ENCODE results near the gene CNTN2.

The CNTN2 gene

DNA sequence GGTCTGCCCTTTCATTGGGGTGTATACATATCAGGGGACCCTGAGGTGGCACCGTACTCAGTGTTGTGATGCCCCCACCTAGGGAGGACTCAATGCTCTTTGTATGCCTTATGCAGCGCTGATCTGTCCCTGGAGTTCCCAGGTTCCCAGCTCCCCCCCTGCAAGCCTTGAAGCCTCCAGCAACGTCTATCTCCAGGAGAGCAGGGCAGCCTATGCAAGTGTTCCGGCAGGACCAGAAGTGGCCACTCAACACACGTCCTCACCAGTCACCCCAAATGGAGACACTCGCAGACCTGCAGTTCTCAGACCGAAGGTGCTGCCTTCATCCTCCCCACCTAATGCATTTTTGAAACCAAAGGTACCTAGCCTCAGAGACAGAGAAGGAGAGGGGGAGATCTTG, 25.2 kb upstream of the CNTN2 start:
- no peak for DNase-seq

DNA sequence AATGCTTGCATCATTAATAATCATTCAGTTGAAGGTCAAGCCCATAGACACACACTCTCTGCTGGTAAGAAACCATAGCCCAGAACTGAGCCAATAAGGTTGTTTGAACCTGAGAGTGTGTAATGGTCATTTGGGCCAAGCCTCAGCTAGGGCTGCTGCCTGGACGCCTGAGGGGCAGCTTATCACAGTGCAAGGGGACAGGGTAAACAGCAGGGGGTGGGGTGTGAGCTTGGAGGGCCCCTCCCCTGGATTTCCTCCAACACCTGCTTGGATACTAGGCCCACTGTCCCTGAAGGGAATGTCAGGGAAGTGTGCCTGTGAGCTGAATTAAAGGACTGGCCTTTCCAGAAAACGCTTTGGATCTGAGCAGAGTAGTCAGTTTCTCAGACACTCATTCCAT, 24.6 kb upstream of the CNTN2 start:
- DNase-seq, result no peak

DNA sequence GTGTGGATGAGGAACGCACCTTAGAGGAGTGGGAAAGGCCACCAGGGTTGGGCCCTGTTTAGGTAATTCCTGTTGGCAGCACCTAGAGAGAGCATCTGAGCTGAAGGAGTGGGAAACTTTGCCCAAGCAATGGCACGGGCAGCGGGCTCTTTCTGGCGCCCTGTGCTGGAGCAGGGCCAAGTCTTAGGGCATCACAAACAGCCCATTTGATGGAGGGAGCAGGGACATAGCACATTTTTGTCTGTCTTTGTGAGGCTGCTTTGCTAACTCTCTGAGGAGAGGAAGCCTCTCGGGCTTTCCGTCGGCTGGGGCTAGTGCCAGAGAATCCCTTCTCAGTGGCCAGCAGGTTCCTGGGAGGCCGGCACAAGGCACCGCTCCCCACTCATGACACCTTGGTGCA, 22.5 kb upstream of the CNTN2 start:
- DNase-seq, result no peak

DNA sequence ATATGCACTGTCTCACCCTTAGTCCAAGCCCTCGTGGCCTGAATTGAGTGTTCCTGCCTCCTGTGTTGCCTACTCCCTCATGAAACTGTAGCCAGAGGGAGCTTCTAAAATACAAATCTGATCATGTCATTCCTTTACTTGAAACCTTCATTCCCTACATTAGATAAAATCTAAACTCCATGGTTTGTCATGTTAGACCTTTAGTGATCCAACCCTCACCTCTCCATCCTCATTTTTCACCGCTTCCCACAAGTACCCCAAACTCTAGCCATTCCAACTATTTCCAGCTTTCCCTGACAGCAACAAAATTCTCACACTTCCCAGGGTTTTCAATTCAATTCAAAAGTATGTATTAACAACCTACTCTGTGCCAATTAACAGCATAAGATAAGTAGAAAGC, 18.3 kb upstream of the CNTN2 start:
- DNase-seq, result no peak

GRCh38 chr1:205025239-205025638, 17.8 kb upstream of the CNTN2 start:
- no peak for DNase-seq

DNA sequence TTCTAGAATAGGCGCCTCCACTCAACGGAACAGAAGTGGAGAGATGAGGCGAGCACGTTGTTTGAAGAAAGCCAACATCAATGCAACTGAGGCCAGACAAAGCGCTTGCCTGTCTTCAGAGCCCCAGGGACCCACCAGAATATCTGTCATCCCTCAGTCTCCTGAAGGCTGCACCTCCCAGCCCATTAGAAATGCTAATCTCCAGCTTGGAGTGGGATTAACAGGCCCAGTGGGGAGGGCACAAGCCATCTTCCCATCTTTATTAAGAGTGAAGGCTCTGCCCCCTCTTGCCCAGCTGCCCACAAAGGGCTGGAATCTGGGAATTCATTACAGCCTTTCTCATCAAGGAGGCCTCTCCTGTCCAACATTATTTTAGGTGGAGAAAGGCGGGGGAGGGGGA, 16.8 kb upstream of the CNTN2 start:
- DNase-seq, result no peak

GRCh38 chr1:205028390-205028789, 14.6 kb upstream of the CNTN2 start:
- DNase-seq, result no peak

DNA sequence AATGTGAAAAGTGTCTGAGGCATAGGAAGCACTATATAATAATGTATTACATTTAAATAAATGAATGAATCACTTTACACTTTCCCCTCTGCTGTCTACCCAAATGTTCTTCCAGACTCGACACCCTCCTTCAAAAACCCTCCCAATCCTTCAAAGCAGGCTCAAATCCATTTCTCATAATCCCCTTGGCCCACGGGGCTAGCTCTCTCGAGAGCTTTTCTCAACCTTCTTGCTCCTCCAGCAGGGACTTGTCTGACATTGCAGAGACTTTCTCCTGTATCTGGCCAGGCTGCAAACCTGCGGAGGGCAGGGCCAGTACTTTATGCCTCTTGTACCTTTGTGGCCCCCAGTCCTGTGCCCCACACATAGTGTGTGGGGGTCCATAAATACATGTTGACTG, 14.1 kb upstream of the CNTN2 start:
- no peak for DNase-seq

DNA sequence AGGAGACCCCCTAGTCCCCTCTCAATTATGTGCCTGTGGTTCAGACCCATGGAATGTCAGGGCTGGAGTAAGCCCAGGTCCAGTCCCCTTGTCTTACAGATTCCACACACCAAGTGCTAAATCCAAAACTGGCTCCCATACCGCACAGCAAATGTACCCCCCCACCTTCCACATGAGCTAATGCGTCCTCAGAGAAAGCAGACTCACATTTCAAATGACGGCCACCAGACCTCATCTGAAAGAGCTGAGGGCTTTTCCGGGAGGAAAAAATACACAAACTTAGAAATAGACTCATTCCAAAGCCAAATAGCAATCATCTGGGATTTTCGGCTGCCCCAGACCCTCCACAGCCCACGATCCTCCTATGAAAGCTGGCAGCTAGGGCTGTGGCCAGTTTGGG, 12.8 kb upstream of the CNTN2 start:
- no peak for DNase-seq

DNA sequence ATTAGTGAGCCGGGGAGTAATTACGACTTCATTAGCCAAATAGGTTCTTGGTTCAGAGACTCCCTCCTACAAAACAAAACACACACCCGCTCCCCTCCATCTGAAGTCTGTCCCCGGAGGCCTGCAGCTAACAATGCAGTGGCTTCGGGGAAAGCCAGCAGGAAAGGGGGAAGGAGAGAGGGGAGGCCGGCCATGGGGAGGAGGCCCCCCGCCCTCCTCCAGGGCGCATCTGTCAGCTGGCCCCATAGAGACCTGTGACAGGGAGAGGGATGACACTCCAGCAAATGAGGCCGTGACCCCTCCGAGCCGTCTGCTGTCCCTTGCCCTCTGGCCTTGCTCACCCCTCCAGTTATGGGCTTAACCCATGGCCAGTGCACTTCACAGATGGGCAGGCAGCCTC, 12.1 kb upstream of the CNTN2 start:
- no peak for DNase-seq

- no peak for DNase-seq
Measured at GRCh38 chr1:205032508-205032907, 10.5 kb upstream of the CNTN2 start.

- no peak for DNase-seq
Measured at GRCh38 chr1:205037539-205037938, 5.5 kb upstream of the CNTN2 start.

DNA sequence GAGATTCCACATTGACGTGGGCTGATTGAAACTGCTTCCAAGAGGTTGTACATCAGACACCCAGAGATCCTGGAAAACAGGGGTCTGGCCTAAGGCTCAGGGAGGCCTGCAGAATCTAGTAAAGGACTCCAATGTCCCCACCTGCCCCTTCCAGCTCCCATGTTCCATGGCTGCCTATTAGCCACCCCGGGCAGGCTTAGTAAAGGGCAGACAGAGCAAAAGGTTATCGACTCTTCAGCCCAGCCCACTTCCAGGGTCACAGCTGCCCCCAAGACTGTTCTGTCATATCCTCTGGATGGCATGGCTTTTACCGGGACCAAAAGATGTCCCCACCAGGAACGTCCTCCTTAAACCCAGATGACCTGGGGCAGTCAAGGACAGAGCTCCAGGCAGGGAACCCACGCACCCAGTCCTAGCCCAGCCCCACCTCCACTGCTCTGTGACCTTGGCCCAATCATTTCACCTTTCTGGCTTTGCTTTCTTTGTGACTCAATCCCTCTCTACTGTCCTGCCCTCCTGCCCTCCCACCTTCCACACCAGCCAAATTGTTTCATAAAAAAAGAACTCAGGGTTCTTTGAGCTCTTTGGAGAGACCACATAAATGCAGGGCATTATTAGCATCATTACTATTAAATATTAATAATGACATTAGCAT, 4.8 kb upstream of the CNTN2 start:
- DNase-seq, result no peak

- DNase-seq, result no peak
Measured at GRCh38 chr1:205041001-205041715, 1.9 kb upstream of the CNTN2 start.

DNA sequence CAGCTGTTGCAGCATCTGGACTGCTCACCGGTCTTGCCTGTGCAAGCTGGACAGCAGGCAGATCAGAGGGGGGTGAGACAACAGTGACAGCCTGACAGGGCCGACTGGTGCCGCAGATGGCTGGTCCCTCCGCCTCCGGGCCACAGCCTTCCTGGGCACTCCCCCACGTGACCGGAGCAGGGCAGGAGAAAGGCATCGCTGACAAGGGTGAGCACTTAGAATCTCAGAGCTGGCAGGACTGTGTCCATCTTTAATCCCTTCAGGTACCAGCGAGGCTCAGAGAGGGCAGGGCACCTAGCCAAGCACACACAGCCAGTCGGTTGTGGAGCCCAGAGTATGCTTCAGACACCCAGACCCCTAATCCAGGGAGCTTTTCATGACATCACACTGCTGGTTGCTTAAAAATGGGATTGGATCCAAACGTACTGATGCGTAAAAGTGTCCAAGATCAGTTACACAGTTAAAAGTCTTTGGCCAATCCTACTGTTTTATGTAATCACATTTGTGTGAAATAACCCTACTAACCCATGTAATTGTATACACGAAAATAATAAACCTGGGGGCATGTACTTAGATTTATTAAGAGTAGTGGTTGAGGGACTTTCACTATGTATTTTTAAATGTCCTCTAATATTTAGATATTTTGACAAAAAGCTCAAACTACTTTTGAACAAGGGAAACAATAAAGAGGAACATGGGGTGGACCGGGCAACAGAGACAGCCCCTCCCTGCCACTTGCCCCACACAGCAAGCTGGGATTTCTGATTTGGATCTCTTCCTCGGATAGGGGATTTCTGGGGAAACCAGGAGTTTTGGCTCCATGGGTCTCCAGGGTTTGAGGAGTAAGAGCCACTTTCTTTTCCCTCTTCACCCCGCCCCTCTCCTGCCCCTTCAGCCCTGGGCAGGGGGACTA, 758 bp upstream of the CNTN2 start:
- no peak for DNase-seq

GRCh38 chr1:205043866-205044265, 854 bp downstream of the CNTN2 start:
- no peak for DNase-seq

GRCh38 chr1:205044741-205045140, 1.7 kb downstream of the CNTN2 start:
- DNase-seq, result no peak

GRCh38 chr1:205045146-205045545, 2.1 kb downstream of the CNTN2 start:
- DNase-seq, result no peak

DNA sequence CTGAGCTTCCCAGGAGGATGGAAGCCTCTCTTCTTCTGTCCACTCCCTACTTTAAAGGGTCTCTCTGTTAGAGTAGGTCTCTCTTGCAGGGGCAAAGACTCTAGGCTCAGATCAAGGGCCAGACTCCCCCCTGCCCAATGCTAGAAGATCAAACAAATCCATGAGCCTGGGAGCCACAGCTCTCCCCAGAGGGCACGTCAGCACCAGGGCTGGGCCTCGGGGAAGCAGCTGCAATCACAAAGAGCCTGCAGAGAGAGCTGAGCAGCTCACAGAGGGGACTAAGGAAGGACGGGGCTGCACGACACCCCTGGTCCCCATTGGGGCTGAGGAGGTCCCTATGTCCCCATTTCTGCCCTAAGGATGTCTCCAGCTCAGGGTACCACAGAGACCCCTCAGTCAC, 3.9 kb downstream of the CNTN2 start:
- no peak for DNase-seq

DNA sequence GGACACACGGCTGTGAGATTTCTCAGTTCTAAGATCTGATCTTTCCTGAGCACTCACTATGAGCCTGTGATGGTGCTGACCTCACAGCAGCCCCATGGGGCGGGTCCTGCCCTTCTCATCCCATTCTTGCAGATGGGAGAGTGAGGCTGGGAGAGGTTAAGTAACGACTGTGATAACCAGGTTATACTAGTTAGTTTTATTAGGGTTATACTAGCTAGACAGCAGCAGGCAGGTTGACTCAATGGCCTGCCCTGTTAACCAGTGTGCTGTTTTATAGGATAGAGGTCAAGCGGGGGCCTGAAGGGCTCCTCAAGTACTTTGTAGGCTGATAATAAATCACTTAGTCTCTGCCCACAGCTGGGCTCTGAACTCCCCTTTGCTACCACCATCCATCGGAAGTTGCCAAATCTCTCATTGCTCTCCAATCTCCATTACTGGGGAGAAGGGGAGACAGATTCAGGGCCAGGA, 4.8 kb downstream of the CNTN2 start:
- DNase-seq, result no peak

GRCh38 chr1:205048382-205048781, 5.4 kb downstream of the CNTN2 start:
- no peak for DNase-seq

- DNase-seq, result no peak
Measured at GRCh38 chr1:205049479-205049878, 6.5 kb downstream of the CNTN2 start.

DNA sequence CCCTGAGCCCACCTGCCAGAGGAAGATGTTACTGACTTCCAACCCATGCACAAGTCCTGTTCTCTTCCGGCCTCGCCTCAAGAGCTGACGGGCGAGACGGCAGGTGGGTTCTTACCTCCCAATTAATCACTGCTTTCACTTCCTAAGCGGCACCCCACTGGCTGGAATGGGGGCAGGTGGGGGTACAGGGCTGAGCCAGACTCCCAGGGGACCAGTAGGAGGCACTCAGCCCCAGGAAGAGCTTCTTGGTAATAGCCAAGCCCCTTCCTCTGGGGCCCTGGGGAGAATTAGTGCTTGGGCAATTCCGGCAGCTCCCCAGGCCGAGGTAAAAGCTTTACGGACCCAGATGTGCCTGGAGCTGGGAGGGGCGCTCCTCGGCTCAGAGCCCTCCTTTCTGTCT, 9.7 kb downstream of the CNTN2 start:
- no peak for DNase-seq

Measured in right kidney (tissue), 1 donor.